Endodermal cell (in vitro differentiated cells): ENCODE data around the gene SYPL2. TPM values are rescaled to one million over a fixed set of nuclear protein-coding genes. Genes with fewer than 3 reads are reported as not detected.

ENCODE experiments used
- DNase-seq: peaks from one replicate; pipeline ENCODE4 v3.0.0-alpha.2; 2017
- H3K27ac ChIP-seq: 2 replicates; pipeline ENCODE4 v1.5.1; 2013; ENCODE audit warnings: mild to moderate bottlenecking, low read depth, low read length, moderate library complexity
- H3K27me3 ChIP-seq: 2 replicates; pipeline ENCODE4 v1.6.1; 2013; ENCODE audit warnings: mild to moderate bottlenecking, low read length, moderate library complexity; ENCODE audit not compliant: insufficient read depth, control insufficient read depth, poor library complexity, severe bottlenecking
- H3K36me3 ChIP-seq: 2 replicates; pipeline ENCODE4 v1.7.0; 2013; ENCODE audit warnings: mild to moderate bottlenecking, low read length, moderate library complexity; ENCODE audit not compliant: control insufficient read depth, insufficient read depth
- H3K4me1 ChIP-seq: one replicate; pipeline ENCODE4 v1.7.0; 2013; ENCODE audit warnings: low read length; ENCODE audit not compliant: control insufficient read depth, insufficient read depth
- H3K4me3 ChIP-seq: 2 replicates; pipeline ENCODE4 v1.5.1; 2013; ENCODE audit warnings: mild to moderate bottlenecking, low read length, moderate library complexity
- H3K9ac ChIP-seq: 2 replicates; pipeline ENCODE4 v1.6.1; 2013; ENCODE audit warnings: mild to moderate bottlenecking, low read length, moderate library complexity; ENCODE audit not compliant: poor library complexity, severe bottlenecking; ENCODE audit errors: extremely low read depth
- H3K9me3 ChIP-seq: 2 replicates; pipeline ENCODE4 v1.6.1; 2013; ENCODE audit warnings: mild to moderate bottlenecking, low read length, moderate library complexity; ENCODE audit not compliant: control insufficient read depth
- H3K27ac Mint-ChIP-seq: 2 replicates; pipeline ENCODE4 v1.8.0; 2020; ENCODE audit warnings: mixed read lengths
- H3K27me3 Mint-ChIP-seq: 2 replicates; pipeline ENCODE4 v1.8.0; 2021; ENCODE audit warnings: mild to moderate bottlenecking, mixed read lengths; ENCODE audit not compliant: insufficient read depth
- H3K36me3 Mint-ChIP-seq: 2 replicates; pipeline ENCODE4 v1.8.0; 2020; ENCODE audit warnings: low read depth, mixed read lengths
- H3K4me1 Mint-ChIP-seq: 2 replicates; pipeline ENCODE4 v1.8.0; 2020; ENCODE audit warnings: mixed read lengths
- H3K4me3 Mint-ChIP-seq: 2 replicates; pipeline ENCODE4 v1.8.0; 2020; ENCODE audit warnings: mild to moderate bottlenecking, moderate library complexity, mixed read lengths
- H3K9me3 Mint-ChIP-seq: 2 replicates; pipeline ENCODE4 v1.8.0; 2020; ENCODE audit warnings: mild to moderate bottlenecking, mixed read lengths
- CTCF ChIP-seq: fragments of 200-600 bp; sonication (generic); conservative IDR thresholded peaks from 2 replicates; pipeline ENCODE4 v1.5.0; 2021; ENCODE audit warnings: antibody characterized with exemption, mild to moderate bottlenecking
- WGBS, 2 experiments: methylation state at CpG; one replicate each; pipeline versions ENCODE4 v1.1.5 to v1.1.7; 2013; ENCODE audit warnings: missing lambda C conversion rate in 2 of 2, mixed read lengths in 1 of 2; ENCODE audit not compliant: insufficient coverage in 1 of 2, insufficient read length in 1 of 2; 5-methylcytosine and 5-hydroxymethylcytosine counted together
- total RNA-seq, 2 donors: library from RNA; stranded (reverse); fragmentation: NEBNext Ultra II Directional in 1 of 2; extraction: Animal tissue kit (Norgen Biotek cat#: 25700) in 1 of 2; gene quantifications; 2 replicates in 1 of 2; 3 replicates in 1 of 2; pipeline ENCODE4 v1.2.1, GENCODE V29; 2021

The SYPL2 gene
- total RNA-seq, 2 donors from 2014 or later, result 0.64 TPM; not detected in 1

- H3K27me3 Mint-ChIP-seq, result peaks cover 20% of the 10 kb centered on the region
- H3K27me3 ChIP-seq, result peaks cover 17% of the 10 kb centered on the region
- 80 to 83% methylated on average over 1 of the region's 1 CpG for WGBS, 2 experiments
Measured at GRCh38 chr1:109474697-109475096, 8.4 kb downstream of the SYPL2 start.

GRCh38 chr1:109475261-109475660, 8.9 kb downstream of the SYPL2 start:
- H3K27me3 ChIP-seq, result peaks cover 12% of the 10 kb centered on the region
- no peak for DNase-seq
- Mint-ChIP-seq H3K36me3 (no peaks in the 10 kb centered on the region), H3K27ac (no peak overlapping the region), H3K27me3 (peaks cover 15% of the 10 kb centered on the region), H3K9me3 (no peaks in the 10 kb centered on the region), H3K4me3 (no peak overlapping the region), H3K4me1 (no peaks in the 10 kb centered on the region)
- H3K27ac ChIP-seq, result no peak overlapping the region
- H3K9ac ChIP-seq, result no peak overlapping the region
- no peaks in the 10 kb centered on the region for H3K36me3 ChIP-seq
- H3K4me3 ChIP-seq, result no peak overlapping the region
- H3K9me3 ChIP-seq, result no peaks in the 10 kb centered on the region
- WGBS, 2 experiments, result 79 to 84% methylated on average over 9 of the region's 9 CpGs
- TF ChIP-seq CTCF, result no peak
- no peaks in the 10 kb centered on the region for H3K4me1 ChIP-seq

More at GRCh38 chr1:109474697-109475096, 8.4 kb downstream of the SYPL2 start:
- TF ChIP-seq CTCF, result no peak
- H3K36me3 Mint-ChIP-seq, result no peaks in the 10 kb centered on the region
- H3K9me3 Mint-ChIP-seq, result no peaks in the 10 kb centered on the region
- no peak overlapping the region for H3K27ac Mint-ChIP-seq
- Histone ChIP-seq H3K27ac (no peak overlapping the region), H3K9me3 (no peaks in the 10 kb centered on the region), H3K4me3 (no peak overlapping the region), H3K36me3 (no peaks in the 10 kb centered on the region), H3K4me1 (no peaks in the 10 kb centered on the region), H3K9ac (no peak overlapping the region)
- no peaks in the 10 kb centered on the region for H3K4me1 Mint-ChIP-seq
- no peak for DNase-seq
- H3K4me3 Mint-ChIP-seq, result no peak overlapping the region

GRCh38 chr1:109476825-109477224, 10.5 kb downstream of the SYPL2 start:
- Mint-ChIP-seq H3K27me3 (peaks cover 8% of the 10 kb centered on the region), H3K27ac (no peak overlapping the region), H3K4me3 (no peak overlapping the region), H3K4me1 (no peaks in the 10 kb centered on the region), H3K9me3 (no peaks in the 10 kb centered on the region), H3K36me3 (no peaks in the 10 kb centered on the region)
- no peaks in the 10 kb centered on the region for H3K9me3 ChIP-seq
- no peak for DNase-seq
- no peak overlapping the region for H3K27ac ChIP-seq
- H3K36me3 ChIP-seq, result no peaks in the 10 kb centered on the region
- H3K9ac ChIP-seq, result no peak overlapping the region
- peaks cover 16% of the 10 kb centered on the region for H3K27me3 ChIP-seq
- no peaks in the 10 kb centered on the region for H3K4me1 ChIP-seq
- no peak for TF ChIP-seq CTCF
- H3K4me3 ChIP-seq, result no peak overlapping the region
- WGBS, 2 experiments, result 87 to 90% methylated on average over 2 to 8 of the region's 8 CpGs
